Kidney glomerular epithelial cell (primary cell): Measurements from ENCODE around the gene PSMB10.

Source experiments
- DNase-seq: peaks from one replicate; lab custom pipeline; 2025; lab: John Stamatoyannopoulos, UW

The PSMB10 gene

GRCh38 chr16:67963662-67964321 lies 27.1 kb upstream of the PSMB10 start:
- DNase-seq: no peak

- DNase-seq: no peak
Observed at GRCh38 chr16:67963292-67963661, 26.6 kb upstream of the PSMB10 start.

- no peak for DNase-seq
Observed at GRCh38 chr16:67962135-67962534, 25.5 kb upstream of the PSMB10 start.

GRCh38 chr16:67961551-67961957 lies 24.9 kb upstream of the PSMB10 start:
- no peak for DNase-seq

- no peak for DNase-seq
Observed at GRCh38 chr16:67959536-67960329, 23.1 kb upstream of the PSMB10 start.

- no peak for DNase-seq
Observed at GRCh38 chr16:67957622-67958021, 21.0 kb upstream of the PSMB10 start.

- DNase-seq: no peak
Observed at GRCh38 chr16:67954421-67955196, 18.0 kb upstream of the PSMB10 start.

- DNase-seq: no peak
Observed at GRCh38 chr16:67953641-67954375, 17.2 kb upstream of the PSMB10 start.

- DNase-seq: no peak
Observed at GRCh38 chr16:67951485-67951884, 14.8 kb upstream of the PSMB10 start.

GRCh38 chr16:67950335-67950843 lies 13.7 kb upstream of the PSMB10 start:
- no peak for DNase-seq

- DNase-seq: no peak
Observed at GRCh38 chr16:67949645-67950044, 13.0 kb upstream of the PSMB10 start.

GRCh38 chr16:67948015-67948414 lies 11.4 kb upstream of the PSMB10 start:
- DNase-seq: no peak

- no peak for DNase-seq
Observed at GRCh38 chr16:67946966-67947558, 10.4 kb upstream of the PSMB10 start.

- DNase-seq: no peak
Observed at GRCh38 chr16:67946128-67946569, 9.5 kb upstream of the PSMB10 start.

- no peak for DNase-seq
Observed at GRCh38 chr16:67945392-67945933, 8.8 kb upstream of the PSMB10 start.

GRCh38 chr16:67944690-67945391 lies 8.2 kb upstream of the PSMB10 start:
- DNase-seq: no peak

GRCh38 chr16:67943619-67944504 lies 7.2 kb upstream of the PSMB10 start, which contains the start of gene LCAT:
LCAT (minus strand) TSS chr16:67944120; CDS start chr16:67944101, 19 bp downstream.
- DNase-seq: no peak

GRCh38 chr16:67943256-67943618 lies 6.6 kb upstream of the PSMB10 start:
- DNase-seq: no peak

- no peak for DNase-seq
Observed at GRCh38 chr16:67942510-67943255, 6.0 kb upstream of the PSMB10 start.
